RPMI7951 (cell line): ENCODE results near the gene CD40. TPM values are rescaled to one million over a fixed set of nuclear protein-coding genes. Genes with fewer than 3 reads are reported as not detected.

Source experiments
- DNase-seq: peaks from one replicate; pipeline ENCODE4 v3.0.0-alpha.2; 2012; ENCODE audit warnings: low read depth
- total RNA-seq: library from RNA; depleted of rRNA; stranded (reverse); fragments of >200 nt; shearing (Covaris generic); gene quantifications from 2 replicates; pipeline ENCODE4 v1.2.3, GENCODE V29; 2014; rRNA removed

The CD40 gene
- total RNA-seq, 1 experiment from 2014 or later = 0.72 TPM

GRCh38 chr20:46173652-46174468 is 55.7 kb downstream of the CD40 start:
- no peak for DNase-seq

- peak; percentile 52 for DNase-seq
These were observed 56.5 kb downstream of the CD40 start for GRCh38 chr20:46174469-46175126.

- no peak for DNase-seq
These were observed 57.0 kb downstream of the CD40 start for GRCh38 chr20:46175127-46175494.

- DNase-seq = no peak
These were observed 58.7 kb downstream of the CD40 start for GRCh38 chr20:46176739-46177378.

GRCh38 chr20:46177768-46178167 is 59.7 kb downstream of the CD40 start:
- DNase-seq = no peak

GRCh38 chr20:46178891-46179290 is 60.8 kb downstream of the CD40 start:
- no peak for DNase-seq

Other genes starting within 250 kb of the CD40 start
- gene ZSWIM1, start 237.1 kb upstream of the CD40 start, total RNA-seq = 17.0 and 20.4 TPM in 2 replicates
- gene SPATA25, start 230.7 kb upstream of the CD40 start, total RNA-seq = 0.98 TPM in 1 of 2 replicates, not detected in the other
- gene NEURL2, start 227.1 kb upstream of the CD40 start, total RNA-seq = 3.0 and 5.5 TPM in 2 replicates
- gene CTSA, start 227.0 kb upstream of the CD40 start, total RNA-seq = 168 and 187 TPM in 2 replicates
- 36.8 and 47.1 TPM in 2 replicates for gene PLTP, start 206.2 kb upstream of the CD40 start, total RNA-seq
- gene PCIF1, start 183.6 kb upstream of the CD40 start, total RNA-seq = 11.5 and 13.6 TPM in 2 replicates
- 11.9 and 12.0 TPM in 2 replicates for gene ZNF335, start 146.1 kb upstream of the CD40 start, total RNA-seq
- gene MMP9, start 109.4 kb upstream of the CD40 start, total RNA-seq = 3.0 and 4.7 TPM in 2 replicates
- 0.96 TPM in 1 of 2 replicates, not detected in the other for gene SLC12A5, start 89.1 kb upstream of the CD40 start, total RNA-seq
- gene NCOA5, start 28.4 kb upstream of the CD40 start, total RNA-seq = 14.7 and 15.1 TPM in 2 replicates
- gene CDH22, start 190.2 kb downstream of the CD40 start, total RNA-seq = not detected in 2 replicates